GM12875 (cell line): ENCODE data around the gene SMAD4.

Source experiments
- H3K4me3 ChIP-seq: one replicate; pipeline ENCODE4 v1.5.1; 2011; ENCODE audit warnings: low read depth, low read length, control low read depth
- TF ChIP-seq, protein P1 (sequence below): IDR thresholded peaks from 2 replicates; pipeline ENCODE4 v1.5.1; 2011; ENCODE audit warnings: low read depth, mild to moderate bottlenecking, control low read depth, inconsistent platforms, low read length, moderate library complexity, borderline replicate concordance; ENCODE audit not compliant: insufficient read depth

SMAD4 gene

DNA sequence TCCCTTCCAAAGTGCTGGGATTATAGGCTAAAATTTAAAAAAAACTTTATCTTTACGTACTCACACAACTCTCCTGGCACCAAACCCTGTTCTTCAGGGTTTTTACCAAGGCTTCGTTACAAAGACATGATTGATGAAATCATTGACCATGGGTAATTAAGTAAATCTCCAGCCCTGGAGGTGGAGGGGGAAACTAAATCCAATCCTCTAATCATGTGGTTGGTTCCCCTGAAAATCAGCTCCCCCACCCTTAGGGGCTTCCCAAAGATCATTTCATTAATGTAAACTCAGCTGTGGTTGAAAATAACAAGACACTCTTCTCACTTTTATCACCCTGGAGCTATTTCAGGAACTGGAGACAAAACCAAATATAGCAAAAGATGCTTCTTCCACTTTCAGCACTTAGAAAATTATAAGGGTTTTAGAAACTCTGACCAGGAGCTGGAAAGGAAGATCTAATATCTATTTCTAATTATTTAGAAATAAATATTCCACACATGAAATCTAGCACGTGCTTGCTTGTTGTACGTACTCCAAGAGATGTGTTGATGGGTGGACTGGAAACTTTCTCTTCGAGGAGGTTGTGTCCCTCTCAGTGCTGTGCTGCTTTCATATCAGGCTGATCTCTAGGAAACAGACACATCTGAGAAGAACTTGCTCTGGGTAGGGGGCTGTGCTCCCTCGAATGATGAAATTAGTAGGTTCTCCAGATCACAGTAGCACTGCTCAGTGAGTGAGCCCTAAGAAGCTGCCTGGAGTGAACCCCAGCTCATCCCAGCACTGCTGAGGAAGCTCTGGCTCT is 67.2 kb downstream of the SMAD4 start:
- TF ChIP-seq, protein P1, sequence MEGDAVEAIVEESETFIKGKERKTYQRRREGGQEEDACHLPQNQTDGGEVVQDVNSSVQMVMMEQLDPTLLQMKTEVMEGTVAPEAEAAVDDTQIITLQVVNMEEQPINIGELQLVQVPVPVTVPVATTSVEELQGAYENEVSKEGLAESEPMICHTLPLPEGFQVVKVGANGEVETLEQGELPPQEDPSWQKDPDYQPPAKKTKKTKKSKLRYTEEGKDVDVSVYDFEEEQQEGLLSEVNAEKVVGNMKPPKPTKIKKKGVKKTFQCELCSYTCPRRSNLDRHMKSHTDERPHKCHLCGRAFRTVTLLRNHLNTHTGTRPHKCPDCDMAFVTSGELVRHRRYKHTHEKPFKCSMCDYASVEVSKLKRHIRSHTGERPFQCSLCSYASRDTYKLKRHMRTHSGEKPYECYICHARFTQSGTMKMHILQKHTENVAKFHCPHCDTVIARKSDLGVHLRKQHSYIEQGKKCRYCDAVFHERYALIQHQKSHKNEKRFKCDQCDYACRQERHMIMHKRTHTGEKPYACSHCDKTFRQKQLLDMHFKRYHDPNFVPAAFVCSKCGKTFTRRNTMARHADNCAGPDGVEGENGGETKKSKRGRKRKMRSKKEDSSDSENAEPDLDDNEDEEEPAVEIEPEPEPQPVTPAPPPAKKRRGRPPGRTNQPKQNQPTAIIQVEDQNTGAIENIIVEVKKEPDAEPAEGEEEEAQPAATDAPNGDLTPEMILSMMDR = no peak
- no peak overlapping the region for H3K4me3 ChIP-seq

DNA sequence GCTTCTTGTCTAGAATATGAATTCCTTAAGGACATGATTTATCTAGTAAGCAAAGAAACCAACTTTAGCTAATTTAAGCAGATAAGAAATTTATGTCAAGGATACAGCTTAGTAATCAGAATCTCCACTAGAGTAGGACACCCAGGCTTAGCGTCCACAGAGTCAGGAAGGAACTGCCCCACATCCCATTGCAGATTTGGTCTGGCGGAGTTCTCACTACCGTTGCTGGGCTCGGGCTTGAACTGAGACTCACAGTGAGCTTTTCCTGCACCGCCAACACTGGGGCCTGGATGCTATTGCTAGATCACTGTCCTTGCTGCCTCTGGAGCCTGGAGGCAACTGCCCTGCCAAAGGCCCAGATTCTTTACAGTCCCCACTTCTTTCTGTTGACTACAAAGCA is 68.1 kb downstream of the SMAD4 start:
- H3K4me3 ChIP-seq = no peak overlapping the region
- TF ChIP-seq, protein P1 = no peak

DNA sequence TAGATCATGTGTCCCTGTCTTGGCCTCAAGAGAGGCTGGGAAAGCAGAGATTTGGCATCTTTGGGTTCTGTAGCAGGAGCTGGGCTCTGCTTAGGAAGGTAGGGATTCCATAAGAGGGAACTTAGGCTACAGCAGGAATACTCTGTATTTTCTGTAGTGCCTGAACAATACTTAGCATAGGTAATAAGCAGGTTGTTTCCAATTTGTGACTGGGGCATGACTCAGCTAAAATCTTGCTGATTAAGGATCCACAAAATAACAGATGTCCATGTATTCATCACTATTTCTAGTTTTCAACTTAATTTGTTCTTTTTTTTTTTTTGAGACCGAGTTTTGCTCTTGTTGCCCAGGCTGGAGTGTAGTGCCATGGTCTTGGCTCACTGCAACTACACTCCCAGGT is 68.5 kb downstream of the SMAD4 start:
- H3K4me3 ChIP-seq = no peak overlapping the region
- TF ChIP-seq, protein P1 = no peak

DNA sequence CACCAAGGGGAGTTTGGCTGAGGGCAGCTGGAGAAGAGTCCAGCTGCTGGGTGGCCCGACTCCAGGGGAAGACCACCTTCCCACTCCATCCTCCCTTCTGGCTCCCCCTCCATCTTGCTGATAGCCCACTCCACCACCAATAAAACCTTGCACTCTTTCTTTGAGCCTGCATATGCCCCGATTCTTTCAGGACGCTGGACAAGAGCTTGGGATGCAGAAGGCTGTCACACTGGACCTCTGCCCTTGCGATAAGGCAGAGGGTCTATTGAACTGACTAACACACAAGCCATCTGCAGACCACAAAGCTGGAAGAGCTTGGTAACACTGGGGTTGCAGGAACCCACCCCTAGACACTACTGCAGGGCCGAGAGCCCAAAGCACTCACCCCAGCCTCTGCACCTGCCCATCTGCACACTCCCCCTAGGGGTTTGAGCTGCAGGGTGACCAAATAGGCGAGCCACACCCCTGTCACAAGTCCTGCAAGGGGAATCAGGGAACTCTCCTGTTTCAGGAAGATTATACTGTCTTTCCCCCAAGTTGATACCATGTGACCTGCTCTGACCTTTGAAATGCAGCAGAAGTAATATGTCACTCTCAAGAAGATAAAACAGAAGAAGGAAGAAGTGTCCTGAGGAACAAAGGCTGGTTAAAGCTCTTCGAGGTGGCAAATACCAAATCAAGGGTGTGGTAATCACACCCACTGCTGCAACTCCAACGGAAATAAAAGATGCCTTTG is 70.5 kb downstream of the SMAD4 start:
- no peak overlapping the region for H3K4me3 ChIP-seq
- TF ChIP-seq, protein P1 = no peak

DNA sequence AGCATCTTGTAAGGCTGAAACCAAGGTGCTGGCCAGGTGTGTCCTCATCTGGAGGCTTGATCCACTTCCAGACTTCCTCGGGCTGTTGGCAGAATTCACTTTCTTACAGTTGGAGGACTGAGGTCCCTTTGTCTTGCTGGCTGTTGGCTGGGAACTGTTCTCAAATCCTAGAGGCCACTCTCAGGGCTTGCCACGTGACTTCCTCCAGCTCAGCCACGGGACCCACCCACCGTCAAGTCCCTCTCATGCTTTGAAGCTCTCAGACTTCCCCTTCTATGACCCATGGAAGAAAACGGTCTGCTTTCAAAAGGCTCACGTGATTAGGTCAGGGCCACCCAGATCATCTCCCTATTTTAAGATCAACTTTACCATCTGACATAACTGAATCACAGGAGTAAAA is 77.1 kb downstream of the SMAD4 start:
- TF ChIP-seq, protein P1 = no peak
- no peak overlapping the region for H3K4me3 ChIP-seq

DNA sequence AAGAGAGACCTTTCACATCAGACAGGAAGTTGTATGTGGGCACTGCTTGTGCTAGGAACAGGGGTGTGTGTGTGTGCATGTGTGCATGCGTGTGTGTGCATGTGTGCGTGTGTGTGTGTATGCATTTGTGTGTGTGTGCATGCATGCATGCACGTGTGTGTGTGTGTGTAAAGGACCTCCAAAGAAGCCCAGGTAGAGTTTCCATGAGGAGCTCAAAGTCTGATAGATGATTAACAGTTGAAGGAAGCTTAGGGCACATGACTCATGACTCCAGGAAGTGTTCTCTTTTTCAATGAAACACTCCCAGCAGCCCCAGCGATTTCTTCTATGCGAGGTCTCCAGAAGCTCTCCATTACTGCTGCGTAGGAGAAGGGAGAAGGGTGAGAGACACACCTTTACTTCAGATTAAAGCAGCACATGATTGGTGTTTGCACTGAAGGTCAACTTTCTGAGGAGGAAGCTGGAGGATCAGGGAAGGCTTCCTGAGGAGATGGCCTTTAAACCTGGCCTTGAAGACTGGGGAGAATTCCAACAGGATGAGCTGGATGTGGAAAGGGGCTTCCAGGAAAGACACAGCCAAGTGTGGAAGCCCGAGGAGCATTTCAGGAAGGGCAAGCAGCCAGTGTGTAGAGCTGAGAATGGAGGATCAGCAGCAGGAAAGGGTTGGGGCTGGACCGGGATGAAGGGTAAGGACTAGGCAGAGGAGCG is 77.7 kb downstream of the SMAD4 start:
- no peak overlapping the region for H3K4me3 ChIP-seq
- TF ChIP-seq, protein P1 = no peak
